MM.1S (cell line): Measurements from ENCODE around the gene SEL1L3.

Experiments used
- EZH2 ChIP-seq: fragments of 300-600 bp; sonication (generic); optimal IDR thresholded peaks from 2 replicates; pipeline ENCODE3; 2017; ENCODE audit warnings: low read depth, mild to moderate bottlenecking, antibody characterized with exemption, low read length, mixed read lengths
- EZH2phosphoT487 ChIP-seq: fragments of 300-600 bp; sonication (generic); IDR thresholded peaks from 2 replicates; pipeline ENCODE4 v1.6.1; 2018; ENCODE audit warnings: antibody characterized with exemption, low read length
- TF ChIP-seq, protein P1 (sequence below): fragments of 300-600 bp; sonication (generic); IDR thresholded peaks from 2 replicates; pipeline ENCODE4 v1.5.1; 2016; ENCODE audit warnings: antibody characterized with exemption, low read length, mixed read lengths

DNA sequence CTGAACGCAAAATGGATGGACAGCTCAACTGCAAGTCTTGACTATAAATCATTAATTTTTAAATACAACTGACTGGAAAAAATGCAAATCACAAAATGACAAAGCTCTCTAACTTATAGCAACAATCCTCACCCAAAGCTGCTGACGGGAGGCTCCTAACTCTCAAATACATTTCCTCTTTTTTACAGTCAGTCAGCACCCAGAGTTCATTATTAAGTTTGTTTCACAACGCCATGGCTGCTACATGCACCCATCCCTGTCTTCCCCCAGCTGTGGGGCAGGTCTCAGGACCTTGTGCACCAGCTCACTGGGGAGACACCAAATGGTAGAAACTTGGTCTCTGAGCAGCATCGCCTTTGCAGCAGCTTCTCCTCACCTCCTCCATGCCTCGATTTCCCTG lies 109.5 kb downstream of the SEL1L3 start:
- TF ChIP-seq, protein P1, sequence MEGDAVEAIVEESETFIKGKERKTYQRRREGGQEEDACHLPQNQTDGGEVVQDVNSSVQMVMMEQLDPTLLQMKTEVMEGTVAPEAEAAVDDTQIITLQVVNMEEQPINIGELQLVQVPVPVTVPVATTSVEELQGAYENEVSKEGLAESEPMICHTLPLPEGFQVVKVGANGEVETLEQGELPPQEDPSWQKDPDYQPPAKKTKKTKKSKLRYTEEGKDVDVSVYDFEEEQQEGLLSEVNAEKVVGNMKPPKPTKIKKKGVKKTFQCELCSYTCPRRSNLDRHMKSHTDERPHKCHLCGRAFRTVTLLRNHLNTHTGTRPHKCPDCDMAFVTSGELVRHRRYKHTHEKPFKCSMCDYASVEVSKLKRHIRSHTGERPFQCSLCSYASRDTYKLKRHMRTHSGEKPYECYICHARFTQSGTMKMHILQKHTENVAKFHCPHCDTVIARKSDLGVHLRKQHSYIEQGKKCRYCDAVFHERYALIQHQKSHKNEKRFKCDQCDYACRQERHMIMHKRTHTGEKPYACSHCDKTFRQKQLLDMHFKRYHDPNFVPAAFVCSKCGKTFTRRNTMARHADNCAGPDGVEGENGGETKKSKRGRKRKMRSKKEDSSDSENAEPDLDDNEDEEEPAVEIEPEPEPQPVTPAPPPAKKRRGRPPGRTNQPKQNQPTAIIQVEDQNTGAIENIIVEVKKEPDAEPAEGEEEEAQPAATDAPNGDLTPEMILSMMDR = no peak
- TF ChIP-seq EZH2phosphoT487 = no peak
- TF ChIP-seq EZH2 = no peak
